DOHH2 (cell line): ENCODE results near the gene ANKDD1B.

ENCODE experiments used
- H3F3A ChIP-seq: fragments of 200-600 bp; sonication (generic), shearing (Covaris generic); 2 replicates; pipeline ENCODE4 v1.6.0; 2016; ENCODE audit warnings: antibody characterized with exemption, mild to moderate bottlenecking; ENCODE audit not compliant: control insufficient read depth, insufficient read depth
- H3K27ac ChIP-seq: fragments of 200-600 bp; sonication (generic); 2 replicates; pipeline ENCODE4 v1.5.1; 2014; ENCODE audit warnings: low read depth, mild to moderate bottlenecking, low read length, moderate library complexity
- H3K27me3 ChIP-seq: fragments of 200-600 bp; sonication (generic); 2 replicates; pipeline ENCODE4 v1.6.1; 2014; ENCODE audit warnings: mild to moderate bottlenecking, low read length, mixed read lengths; ENCODE audit not compliant: control insufficient read depth
- H3K36me3 ChIP-seq: fragments of 200-600 bp; sonication (generic); 2 replicates; pipeline ENCODE4 v1.6.1; 2014; ENCODE audit warnings: mild to moderate bottlenecking, low read length, moderate library complexity, mixed read lengths; ENCODE audit not compliant: control insufficient read depth
- H3K4me1 ChIP-seq: fragments of 200-600 bp; sonication (generic); 2 replicates; pipeline ENCODE4 v1.6.1; 2014; ENCODE audit warnings: mild to moderate bottlenecking, low read length, mixed read lengths; ENCODE audit not compliant: control insufficient read depth
- H3K4me2 ChIP-seq: fragments of 200-600 bp; sonication (generic); 2 replicates; pipeline ENCODE4 v1.6.0; 2014; ENCODE audit warnings: mild to moderate bottlenecking, low read length, moderate library complexity
- H3K4me3 ChIP-seq: fragments of 200-600 bp; sonication (generic); 2 replicates; pipeline ENCODE4 v1.5.1; 2014; ENCODE audit warnings: mild to moderate bottlenecking, low read length, mixed read lengths
- H3K79me2 ChIP-seq: fragments of 200-600 bp; sonication (generic); 2 replicates; pipeline ENCODE4 v1.6.1; 2014; ENCODE audit warnings: mild to moderate bottlenecking, low read length, mixed read lengths; ENCODE audit not compliant: control insufficient read depth
- H3K9me2 ChIP-seq: fragments of 200-600 bp; sonication (generic); replicated peaks from 2 replicates; pipeline ENCODE4 v1.6.1; 2014; ENCODE audit warnings: mild to moderate bottlenecking, low read length, mixed read lengths; ENCODE audit not compliant: control insufficient read depth
- H3K9me3 ChIP-seq: fragments of 200-600 bp; sonication (generic); 2 replicates; pipeline ENCODE4 v1.6.1; 2014; ENCODE audit warnings: antibody characterized with exemption, low read length, mixed read lengths; ENCODE audit not compliant: control insufficient read depth, insufficient read depth
- H4K20me1 ChIP-seq: fragments of 200-600 bp; sonication (generic); 2 replicates; pipeline ENCODE4 v1.6.0; 2014; ENCODE audit warnings: low read depth, mild to moderate bottlenecking, antibody characterized with exemption, low read length, moderate library complexity; ENCODE audit not compliant: control insufficient read depth, insufficient read depth
- CTCF ChIP-seq: fragments of 200-600 bp; sonication (generic); IDR thresholded peaks from one replicate; pipeline ENCODE4 v1.5.1; 2014; ENCODE audit warnings: antibody characterized with exemption, mild to moderate bottlenecking, low read depth, low read length; ENCODE audit not compliant: poor library complexity, severe bottlenecking
- EZH2phosphoT487 ChIP-seq: fragments of 200-600 bp; sonication (generic); IDR thresholded peaks from 2 replicates; pipeline ENCODE4 v1.6.1; 2017; ENCODE audit warnings: borderline replicate concordance, mild to moderate bottlenecking, antibody characterized with exemption, low read length, moderate library complexity, mixed read lengths

The ANKDD1B gene

DNA sequence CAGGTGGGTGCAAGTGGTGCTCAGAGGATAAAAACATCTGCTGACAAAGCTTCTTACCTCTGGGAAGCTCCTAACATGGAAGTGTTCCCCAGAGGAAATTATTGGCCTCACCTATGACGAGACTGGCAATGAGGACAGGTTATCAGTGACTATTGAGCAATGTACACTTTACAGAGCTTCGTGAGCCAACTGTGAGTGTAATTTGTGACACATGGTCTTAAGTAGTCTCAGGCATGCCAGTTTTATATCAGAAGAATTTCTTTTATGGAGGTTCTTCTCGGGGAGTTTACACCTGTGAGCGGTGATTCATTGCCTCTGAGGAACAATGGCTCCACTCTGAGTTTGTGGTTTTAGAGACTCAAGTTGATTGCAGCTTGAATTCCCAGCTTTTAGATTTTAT lies 11.3 kb downstream of the ANKDD1B start:
- Histone ChIP-seq H3K4me3 (no peak overlapping the region), H3F3A (no peaks in the 10 kb centered on the region), H3K27ac (no peak overlapping the region), H3K79me2 (no peaks in the 10 kb centered on the region), H3K36me3 (no peaks in the 10 kb centered on the region), H3K4me1 (peaks cover 3% of the 10 kb centered on the region), H3K27me3 (no peaks in the 10 kb centered on the region), H4K20me1 (no peaks in the 10 kb centered on the region), H3K9me3 (no peaks in the 10 kb centered on the region), H3K9me2 (no peaks in the 10 kb centered on the region), H3K4me2 (no peak overlapping the region)
- TF ChIP-seq EZH2phosphoT487 = no peak
- TF ChIP-seq CTCF = no peak

DNA sequence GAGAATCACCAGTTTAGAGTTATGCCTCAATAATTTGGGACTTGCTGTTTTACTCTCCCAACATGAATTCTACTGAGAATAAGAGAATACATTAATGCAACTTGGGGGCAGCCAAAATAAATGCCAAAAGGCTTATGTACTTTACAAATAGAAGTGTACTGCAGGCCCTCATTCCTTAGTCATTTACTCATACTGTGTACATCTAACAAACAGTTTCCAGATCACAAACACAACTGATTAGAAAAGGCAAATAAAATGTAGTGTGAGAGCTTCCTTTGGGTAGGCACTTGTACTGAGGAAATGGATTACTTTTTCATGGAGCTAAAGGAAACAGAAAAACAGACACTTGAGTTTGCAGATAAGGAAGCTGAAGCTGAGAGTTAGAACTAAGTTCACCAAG lies 12.6 kb downstream of the ANKDD1B start:
- H3K79me2 ChIP-seq = no peaks in the 10 kb centered on the region
- no peak overlapping the region for H3K4me3 ChIP-seq
- H3F3A ChIP-seq = no peaks in the 10 kb centered on the region
- no peak for TF ChIP-seq CTCF
- TF ChIP-seq EZH2phosphoT487 = no peak
- H4K20me1 ChIP-seq = no peaks in the 10 kb centered on the region
- no peaks in the 10 kb centered on the region for H3K27me3 ChIP-seq
- no peak overlapping the region for H3K4me2 ChIP-seq
- no peaks in the 10 kb centered on the region for H3K9me3 ChIP-seq
- no peaks in the 10 kb centered on the region for H3K9me2 ChIP-seq
- no peaks in the 10 kb centered on the region for H3K36me3 ChIP-seq
- H3K27ac ChIP-seq = no peak overlapping the region
- H3K4me1 ChIP-seq = peaks cover 3% of the 10 kb centered on the region

DNA sequence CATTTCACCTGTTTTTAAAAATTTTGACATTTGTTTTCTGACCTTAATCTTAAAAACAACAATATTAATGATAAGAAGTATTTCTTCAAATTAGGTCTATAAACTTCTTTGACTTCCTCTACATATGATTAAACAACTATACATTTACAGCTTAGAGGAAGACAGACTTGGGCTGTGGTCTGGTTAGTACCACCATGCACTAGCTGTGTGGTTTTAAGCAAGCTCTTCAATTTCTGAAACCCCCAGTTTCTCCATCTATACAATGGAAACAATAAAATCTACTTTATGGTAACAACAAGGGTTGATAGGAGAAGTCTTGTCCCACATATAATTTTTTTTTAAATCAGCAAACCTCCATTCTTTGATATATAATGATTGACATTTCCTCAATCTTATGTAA lies 15.7 kb downstream of the ANKDD1B start:
- no peaks in the 10 kb centered on the region for H3F3A ChIP-seq

More for the DNA sequence above, 15.7 kb downstream of the ANKDD1B start:
- Histone ChIP-seq H3K36me3 (no peaks in the 10 kb centered on the region), H4K20me1 (no peaks in the 10 kb centered on the region), H3K79me2 (no peaks in the 10 kb centered on the region), H3K4me3 (no peak overlapping the region), H3K4me1 (peaks cover 3% of the 10 kb centered on the region), H3K9me3 (no peaks in the 10 kb centered on the region), H3K9me2 (no peaks in the 10 kb centered on the region), H3K27ac (no peak overlapping the region), H3K27me3 (no peaks in the 10 kb centered on the region), H3K4me2 (no peak overlapping the region)
- TF ChIP-seq EZH2phosphoT487 (no peak), CTCF (no peak)
